PFSK-1 (cell line): ENCODE results near the gene PRKAG2.

Experiments
- FOXP2 ChIP-seq: optimal IDR thresholded peaks from 2 replicates; pipeline ENCODE3; 2011; ENCODE audit warnings: borderline replicate concordance, control low read depth, inconsistent platforms; ENCODE audit not compliant: insufficient read depth; ENCODE audit errors: extremely low read length, extremely low read depth
- POLR2AphosphoS5 ChIP-seq: IDR thresholded peaks from 2 replicates; pipeline ENCODE4 v1.6.1; 2012; ENCODE audit warnings: low read depth, mild to moderate bottlenecking, control low read depth, low read length, moderate library complexity
- SIN3A ChIP-seq: IDR thresholded peaks from 2 replicates; pipeline ENCODE4 v1.6.1; 2012; ENCODE audit warnings: mild to moderate bottlenecking, low read length, moderate library complexity, borderline replicate concordance; ENCODE audit not compliant: insufficient read depth
- TAF1 ChIP-seq: IDR thresholded peaks from 2 replicates; pipeline ENCODE4 v1.6.1; 2012; ENCODE audit warnings: low read length, control low read depth, borderline replicate concordance; ENCODE audit not compliant: insufficient read depth
- TF ChIP-seq, protein P1 (sequence below), 2 experiments: IDR thresholded peaks; 2 replicates each; pipeline versions ENCODE4 v1.6.1 to v1.8.0; 2011 to 2012; ENCODE audit warnings: low read depth in 2 of 2, low read length in 2 of 2, control low read depth in 1 of 2, inconsistent platforms in 1 of 2, mild to moderate bottlenecking in 1 of 2, moderate library complexity in 1 of 2; ENCODE audit not compliant: insufficient read depth in 1 of 2

The PRKAG2 gene

GRCh38 chr7:151726652-151727578, 150.0 kb downstream of the PRKAG2 start:
- TF ChIP-seq TAF1, result no peak
- TF ChIP-seq POLR2AphosphoS5, result no peak
- TF ChIP-seq, protein P1, sequence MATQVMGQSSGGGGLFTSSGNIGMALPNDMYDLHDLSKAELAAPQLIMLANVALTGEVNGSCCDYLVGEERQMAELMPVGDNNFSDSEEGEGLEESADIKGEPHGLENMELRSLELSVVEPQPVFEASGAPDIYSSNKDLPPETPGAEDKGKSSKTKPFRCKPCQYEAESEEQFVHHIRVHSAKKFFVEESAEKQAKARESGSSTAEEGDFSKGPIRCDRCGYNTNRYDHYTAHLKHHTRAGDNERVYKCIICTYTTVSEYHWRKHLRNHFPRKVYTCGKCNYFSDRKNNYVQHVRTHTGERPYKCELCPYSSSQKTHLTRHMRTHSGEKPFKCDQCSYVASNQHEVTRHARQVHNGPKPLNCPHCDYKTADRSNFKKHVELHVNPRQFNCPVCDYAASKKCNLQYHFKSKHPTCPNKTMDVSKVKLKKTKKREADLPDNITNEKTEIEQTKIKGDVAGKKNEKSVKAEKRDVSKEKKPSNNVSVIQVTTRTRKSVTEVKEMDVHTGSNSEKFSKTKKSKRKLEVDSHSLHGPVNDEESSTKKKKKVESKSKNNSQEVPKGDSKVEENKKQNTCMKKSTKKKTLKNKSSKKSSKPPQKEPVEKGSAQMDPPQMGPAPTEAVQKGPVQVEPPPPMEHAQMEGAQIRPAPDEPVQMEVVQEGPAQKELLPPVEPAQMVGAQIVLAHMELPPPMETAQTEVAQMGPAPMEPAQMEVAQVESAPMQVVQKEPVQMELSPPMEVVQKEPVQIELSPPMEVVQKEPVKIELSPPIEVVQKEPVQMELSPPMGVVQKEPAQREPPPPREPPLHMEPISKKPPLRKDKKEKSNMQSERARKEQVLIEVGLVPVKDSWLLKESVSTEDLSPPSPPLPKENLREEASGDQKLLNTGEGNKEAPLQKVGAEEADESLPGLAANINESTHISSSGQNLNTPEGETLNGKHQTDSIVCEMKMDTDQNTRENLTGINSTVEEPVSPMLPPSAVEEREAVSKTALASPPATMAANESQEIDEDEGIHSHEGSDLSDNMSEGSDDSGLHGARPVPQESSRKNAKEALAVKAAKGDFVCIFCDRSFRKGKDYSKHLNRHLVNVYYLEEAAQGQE (IDR thresholded peaks at IDR 0.05; ENCODE audit: insufficient read depth in 1 of 2, low read depth in 2 of 2, low read length in 2 of 2), result no peak

GRCh38 chr7:151725844-151726651, 150.9 kb downstream of the PRKAG2 start:
- no peak for TF ChIP-seq FOXP2
- no peak for TF ChIP-seq POLR2AphosphoS5
- TF ChIP-seq TAF1, result no peak
- TF ChIP-seq SIN3A, result no peak
- TF ChIP-seq, protein P1 (IDR thresholded peaks at IDR 0.05; ENCODE audit: insufficient read depth in 1 of 2, low read depth in 2 of 2, low read length in 2 of 2), result no peak

GRCh38 chr7:151724920-151725584, 151.9 kb downstream of the PRKAG2 start:
- TF ChIP-seq TAF1 (no peak), FOXP2 (no peak), POLR2AphosphoS5 (no peak)
- TF ChIP-seq, protein P1 (IDR thresholded peaks at IDR 0.05; ENCODE audit: insufficient read depth in 1 of 2, low read depth in 2 of 2, low read length in 2 of 2), result no peak

GRCh38 chr7:151724250-151724915, 152.5 kb downstream of the PRKAG2 start:
- TF ChIP-seq SIN3A (no peak), POLR2AphosphoS5 (no peak), TAF1 (no peak), FOXP2 (no peak)
- TF ChIP-seq, protein P1 (IDR thresholded peaks at IDR 0.05; ENCODE audit: insufficient read depth in 1 of 2, low read depth in 2 of 2, low read length in 2 of 2), result no peak
